Pancreas (tissue), 10 donors: Measurements from ENCODE around the gene PRIM1. TPM values are rescaled to one million over a fixed set of nuclear protein-coding genes. Genes with fewer than 3 reads are reported as not detected.
"Not testable (repeated sequence)": the region's sequence is repeated elsewhere in the genome, so short reads cannot be mapped to it uniquely, and the experiment has no call there.

Source experiments
- ATAC-seq, 4 donors: fragments of 200-7000 bp; cut with Tn5 transposase; one replicate each; pipeline versions ENCODE4 v1.8.0 to v1.9.1; 2020; ENCODE audit warnings: mild to moderate bottlenecking in 4 of 4, moderate library complexity in 4 of 4
- DNase-seq, 6 donors: peaks; one replicate each; pipeline ENCODE4 v3.0.0-alpha.2; 2020
- FAIRE-seq: peaks from 2 replicates; lab custom pipeline; 2012; peaks lifted over from hg19 to GRCh38; lab: Jason Lieb, UNC
- H3K27ac ChIP-seq, 4 donors: fragments of 200-600 bp; sonication (generic); 1 replicate in 3 of 4; 2 replicates in 1 of 4; pipeline versions ENCODE4 v1.5.0 to v1.8.0; 2020
- H3K27me3 ChIP-seq, 4 donors: fragments of 200-600 bp; one replicate each; pipeline ENCODE4 v1.8.0; 2021
- H3K36me3 ChIP-seq, 3 donors: fragments of 200-600 bp; sonication (generic) in 1 of 3; one replicate each; pipeline versions ENCODE4 v1.5.0 to v1.8.0; 2020 to 2021
- H3K4me1 ChIP-seq, 3 donors: fragments of 200-600 bp; one replicate each; pipeline ENCODE4 v1.8.0; 2021
- H3K4me3 ChIP-seq, 4 donors: fragments of 200-600 bp; sonication (generic) in 2 of 4; one replicate each; pipeline versions ENCODE4 v1.5.0 to v1.8.0; 2020 to 2021
- H3K9me3 ChIP-seq, 4 donors: fragments of 200-600 bp; one replicate each; pipeline ENCODE4 v1.8.0; 2021
- WGBS, 2 donors: extraction: QIAGEN DNeasy Blood & Tissue Kit; methylation state at CpG; one replicate each; pipeline ENCODE4 v1.1.7; 2013; 5-methylcytosine and 5-hydroxymethylcytosine counted together
- intact Hi-C, 3 donors: fragments of 100-400 bp; cut with DNase I; formaldehyde crosslinking; loops; one replicate each; pipeline versions ENCODE4 v1.11.1 to v1.14.2; 2022
- polyA plus RNA-seq, 2 donors: library from polyadenylated mRNA; stranded (reverse); fragments of 200-250 nt; gene quantifications; one replicate each; pipeline ENCODE4 v1.2.3, GENCODE V29; 2013
- total RNA-seq, 6 donors: library from RNA; stranded (reverse); fragmentation: NEBNext Ultra II Directional in 4 of 6; extraction: Animal tissue kit (Norgen Biotek cat#: 25700) in 4 of 6; gene quantifications; one replicate each; pipeline versions ENCODE4 v1.2.1 to v1.2.4, GENCODE V29; 2021 to 2023
- TF ChIP-seq, protein P1 (sequence below), 4 donors: fragments of 200-600 bp; sonication (generic) in 3 of 4; IDR thresholded peaks; one replicate each; pipeline versions ENCODE4 v1.5.0 to v1.8.0; 2021; ENCODE audit warnings: antibody characterized with exemption in 4 of 4
- donor health status: healthy with polysubstance abuse.
- donor health status: DM: no; HTN: no; CAD: no; lungs with moderate emphysema.
- donor health status: DM: no; HTN: no; CAD: no.
- donor health status: control.
- donor health status: control.
- donor health status: Bipolar disorder and iron deficiency.
- donor health status: DM: yes; HTN: yes; CAD: no.
- donor health status: DM: no; HTN: no; CAD: no.
- donor health status: DM: no; HTN: no; CAD: no.
- donor health status: DM: yes; HTN: yes; CAD: no.

PRIM1 gene
- total and polyA plus RNA-seq, 8 donors = 2.4 to 6.5 (median 4.2) TPM

DNA sequence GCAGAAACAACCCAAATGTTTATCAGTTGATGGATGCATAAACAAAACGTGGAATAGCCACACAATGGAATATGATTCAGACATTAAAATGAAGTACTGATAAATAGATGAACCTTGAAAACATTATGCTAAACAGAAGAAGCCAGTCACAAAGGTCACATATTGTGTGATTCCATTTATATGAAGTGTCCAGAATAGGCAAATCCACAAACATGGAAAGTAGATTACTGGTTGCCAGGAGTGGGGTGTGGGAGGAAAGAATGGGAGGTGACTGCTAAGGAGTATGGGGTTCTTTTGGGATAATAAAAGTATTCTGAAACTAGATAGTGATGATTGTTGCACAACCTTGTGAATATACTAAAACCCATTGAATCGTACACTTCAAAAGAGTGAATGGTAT lies 9.7 kb upstream of the PRIM1 start:
- TF ChIP-seq, protein P1, sequence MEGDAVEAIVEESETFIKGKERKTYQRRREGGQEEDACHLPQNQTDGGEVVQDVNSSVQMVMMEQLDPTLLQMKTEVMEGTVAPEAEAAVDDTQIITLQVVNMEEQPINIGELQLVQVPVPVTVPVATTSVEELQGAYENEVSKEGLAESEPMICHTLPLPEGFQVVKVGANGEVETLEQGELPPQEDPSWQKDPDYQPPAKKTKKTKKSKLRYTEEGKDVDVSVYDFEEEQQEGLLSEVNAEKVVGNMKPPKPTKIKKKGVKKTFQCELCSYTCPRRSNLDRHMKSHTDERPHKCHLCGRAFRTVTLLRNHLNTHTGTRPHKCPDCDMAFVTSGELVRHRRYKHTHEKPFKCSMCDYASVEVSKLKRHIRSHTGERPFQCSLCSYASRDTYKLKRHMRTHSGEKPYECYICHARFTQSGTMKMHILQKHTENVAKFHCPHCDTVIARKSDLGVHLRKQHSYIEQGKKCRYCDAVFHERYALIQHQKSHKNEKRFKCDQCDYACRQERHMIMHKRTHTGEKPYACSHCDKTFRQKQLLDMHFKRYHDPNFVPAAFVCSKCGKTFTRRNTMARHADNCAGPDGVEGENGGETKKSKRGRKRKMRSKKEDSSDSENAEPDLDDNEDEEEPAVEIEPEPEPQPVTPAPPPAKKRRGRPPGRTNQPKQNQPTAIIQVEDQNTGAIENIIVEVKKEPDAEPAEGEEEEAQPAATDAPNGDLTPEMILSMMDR (IDR thresholded peaks at IDR 0.05) = no peak
- WGBS, 2 donors = 66 to 70% methylated on average over 2 of the region's 2 CpGs

DNA sequence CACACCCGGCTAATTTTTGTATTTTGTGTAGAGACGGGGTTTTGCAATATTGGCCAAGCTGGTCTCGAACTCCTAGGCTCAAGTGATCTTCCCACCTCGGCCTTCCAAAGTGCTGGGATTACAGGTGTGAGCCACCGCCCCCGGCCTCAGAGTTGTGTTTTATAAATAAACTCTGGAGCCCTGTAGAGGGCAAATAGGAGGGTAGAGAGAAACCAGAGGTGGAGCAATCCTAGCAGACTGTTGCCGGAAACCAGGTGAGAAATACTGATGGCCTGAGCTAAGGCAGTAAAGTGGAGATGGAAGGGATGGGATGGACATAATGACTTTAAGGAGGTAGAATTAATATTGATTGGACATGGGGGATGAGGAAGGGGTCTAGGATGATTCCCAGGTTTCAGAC lies 8.3 kb upstream of the PRIM1 start:
- TF ChIP-seq, protein P1 (IDR thresholded peaks at IDR 0.05) = no peak
- no peaks in the 10 kb centered on the region for H3K9me3 ChIP-seq
- no peak overlapping the region for H3K27ac ChIP-seq
- intact Hi-C loops = no loop called here
- 76 to 79% methylated on average over 7 of the region's 7 CpGs for WGBS, 2 donors
- no peaks in the 10 kb centered on the region for H3K27me3 ChIP-seq
- DNase-seq (no peak), FAIRE-seq (no peak), ATAC-seq (no peak)
- no peak overlapping the region for H3K4me3 ChIP-seq
- no peaks in the 10 kb centered on the region for H3K36me3 ChIP-seq
- peaks cover 0 to 4% (median 0%) of the 10 kb centered on the region in 3 donors for H3K4me1 ChIP-seq

More for the DNA sequence above, 9.7 kb upstream of the PRIM1 start:
- FAIRE-seq = no peak
- H3K27ac ChIP-seq = no peak overlapping the region
- H3K9me3 ChIP-seq = no peaks in the 10 kb centered on the region
- intact Hi-C loops = no loop called here
- no peaks in the 10 kb centered on the region for H3K36me3 ChIP-seq
- no peaks in the 10 kb centered on the region for H3K27me3 ChIP-seq
- no peak overlapping the region for H3K4me3 ChIP-seq
- peaks cover 0 to 4% (median 0%) of the 10 kb centered on the region in 3 donors for H3K4me1 ChIP-seq
- no peak for DNase-seq
- no peak for ATAC-seq

DNA sequence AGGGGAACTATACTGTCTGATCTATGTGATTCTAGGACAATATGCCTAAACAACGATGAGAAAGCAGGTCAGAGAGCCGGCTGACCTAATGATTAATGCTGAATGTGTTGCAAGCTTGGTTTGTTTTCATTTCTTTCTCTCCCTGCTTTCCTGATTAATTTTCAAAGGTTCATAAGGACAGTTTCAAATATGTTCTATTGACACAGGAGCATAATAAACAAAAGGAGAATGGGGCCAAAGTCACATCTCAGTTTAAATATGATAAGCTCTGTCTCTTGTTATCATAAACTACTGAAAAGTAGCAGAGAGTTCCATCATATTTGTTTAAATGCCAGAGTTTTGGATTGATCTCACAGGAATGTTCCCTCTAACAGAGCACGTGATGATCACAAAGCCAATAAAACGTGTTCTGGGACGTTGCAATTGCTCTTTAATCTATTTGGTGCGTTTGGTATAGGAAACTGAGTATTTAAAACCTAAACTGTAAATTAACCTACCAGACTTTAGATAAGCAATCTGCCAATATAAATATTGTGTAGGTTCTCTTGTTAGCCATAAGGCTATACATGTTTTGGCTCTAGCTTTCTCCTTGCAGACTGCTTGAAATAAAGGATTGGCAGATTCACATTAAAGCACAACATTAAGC lies 7.3 kb upstream of the PRIM1 start:
- TF ChIP-seq, protein P1 (IDR thresholded peaks at IDR 0.05) = no peak
- no peak overlapping the region for H3K27ac ChIP-seq

DNA sequence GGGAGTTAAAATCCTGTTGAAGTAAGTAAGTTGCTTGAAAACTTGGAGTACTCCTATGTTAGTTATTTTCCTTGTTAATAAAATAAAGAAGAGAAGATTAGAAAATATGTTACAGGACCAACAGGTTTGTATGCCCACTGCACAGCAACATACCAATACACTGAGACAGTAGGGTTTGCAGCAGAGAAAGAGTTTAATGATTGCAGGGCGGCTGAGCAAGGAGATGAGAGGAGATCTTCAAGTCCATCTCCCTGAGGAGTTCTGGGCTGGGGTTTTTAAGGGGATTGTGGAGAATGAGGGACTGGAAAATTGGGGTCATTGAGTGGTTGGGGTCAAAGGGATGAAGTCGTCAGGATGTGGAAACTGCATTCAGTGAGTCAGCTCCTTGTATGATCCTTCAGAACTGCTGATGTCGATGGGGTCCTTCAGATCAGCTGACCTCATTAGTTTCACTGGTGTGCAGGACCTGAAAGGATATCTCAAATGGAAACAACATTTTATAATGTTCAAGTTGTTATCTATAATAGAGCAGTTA lies 6.7 kb upstream of the PRIM1 start:
- TF ChIP-seq, protein P1 (IDR thresholded peaks at IDR 0.05) = no peak
- no peak overlapping the region for H3K4me3 ChIP-seq
- FAIRE-seq (no peak), ATAC-seq (no peak), DNase-seq (no peak)
- no peaks in the 10 kb centered on the region for H3K27me3 ChIP-seq
- intact Hi-C loops = loop anchor here in 2 of 3 donors (5.0 kb wide), 1 partner anchor 229 kb away; no protein-coding TSS in a partner anchor
- no peaks in the 10 kb centered on the region for H3K36me3 ChIP-seq
- no peaks in the 10 kb centered on the region for H3K9me3 ChIP-seq
- H3K27ac ChIP-seq = no peak overlapping the region
- peaks cover 0 to 4% (median 0%) of the 10 kb centered on the region in 3 donors for H3K4me1 ChIP-seq
- 57 to 59% methylated on average over 3 of the region's 3 CpGs for WGBS, 2 donors

More for the DNA sequence above, 7.3 kb upstream of the PRIM1 start:
- no peaks in the 10 kb centered on the region for H3K36me3 ChIP-seq
- FAIRE-seq = no peak
- peaks cover 0 to 4% (median 0%) of the 10 kb centered on the region in 3 donors for H3K4me1 ChIP-seq
- intact Hi-C loops = loop anchor here in 2 of 3 donors (5.0 kb wide), 1 partner anchor 228 kb away; no protein-coding TSS in a partner anchor
- no peak for DNase-seq
- 11 to 13% methylated on average over 6 of the region's 6 CpGs for WGBS, 2 donors
- H3K9me3 ChIP-seq = no peaks in the 10 kb centered on the region
- ATAC-seq = peak in 1 of 4 donors; percentile 31
- H3K4me3 ChIP-seq = no peak overlapping the region
- no peaks in the 10 kb centered on the region for H3K27me3 ChIP-seq

DNA sequence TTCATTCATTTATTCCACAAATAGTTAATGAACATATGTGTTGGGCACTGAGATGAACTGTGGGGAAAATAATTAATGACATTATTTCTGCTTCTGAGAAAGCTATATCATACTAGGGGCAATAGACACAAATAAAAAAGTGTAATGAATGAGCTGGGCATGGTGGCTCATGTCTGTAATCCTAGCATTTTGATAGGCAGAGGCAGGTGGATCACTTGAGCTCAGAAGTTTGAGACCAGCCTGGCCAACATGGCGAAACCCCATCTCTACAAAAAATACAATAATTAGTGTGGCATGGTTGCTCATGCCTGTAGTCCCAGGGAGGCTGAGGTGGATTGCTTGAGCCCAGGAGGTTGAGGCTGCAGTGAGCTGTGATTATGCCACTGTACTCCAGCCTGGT lies 5.8 kb upstream of the PRIM1 start:
- not testable (repeated sequence) for H3K4me3 ChIP-seq, H3K9me3 ChIP-seq, ATAC-seq, H3K27ac ChIP-seq, H3K27me3 ChIP-seq, H3K4me1 ChIP-seq, FAIRE-seq, H3K36me3 ChIP-seq, DNase-seq
- intact Hi-C loops = loop anchor here in 2 of 3 donors (5.0 kb wide), 1 partner anchor 229 kb away; no protein-coding TSS in a partner anchor
- 91 to 97% methylated on average over 1 of the region's 1 CpG for WGBS, 2 donors
